ENCODE data around the gene NCBP2. TPM values are rescaled to one million over a fixed set of nuclear protein-coding genes. Genes with fewer than 3 reads are reported as not detected.

The NCBP2 gene
- polyA plus RNA-seq, 1 of the 3 experiments (the other 2 are of a cell fraction), result 128 TPM

GRCh38 chr3:196901768-196902167, 40.6 kb downstream of the NCBP2 start (continued):
- no peak for TF ChIP-seq IRF3 (IDR thresholded peaks at IDR 0.05; ENCODE audit: low read depth, low read length)
- no peak for TF ChIP-seq TAF1 (IDR thresholded peaks at IDR 0.05; ENCODE audit: borderline replicate concordance, low read depth, low read length)
- TF ChIP-seq FOSL2 (IDR thresholded peaks at IDR 0.05; ENCODE audit: borderline replicate concordance, low read depth), result no peak
- no peak for TF ChIP-seq NFIC (IDR thresholded peaks at IDR 0.05; ENCODE audit: borderline replicate concordance)

GRCh38 chr3:196896229-196896628, 46.1 kb downstream of the NCBP2 start:
- Histone ChIP-seq H3K9me3 (no peaks in the 10 kb centered on the region), H3K9me2 (no peaks in the 10 kb centered on the region), H3K79me2 (ENCODE audit: insufficient read depth) (peaks cover 86% of the 10 kb centered on the region), H3K4me3 (ENCODE audit: low read depth in 2 of 2, low read length in 1 of 2) (no peak overlapping the region), H3K9ac (no peak overlapping the region), H4K20me1 (ENCODE audit: insufficient read depth) (0 out of 2 replicates have a peak, but pooled peaks cover 4% of the 10 kb centered on the region), H2AFZ (ENCODE audit: low read depth) (no peak overlapping the region), H3K4me1 (ENCODE audit: control insufficient read depth in 1 of 2, insufficient read depth in 2 of 2, low read depth in 1 of 2, low read length in 1 of 2) (no peaks in the 10 kb centered on the region), H3K27ac (ENCODE audit: low read depth in 2 of 2, low read length in 1 of 2) (no peak overlapping the region), H3F3A (replicated peaks; ENCODE audit: insufficient read depth) (no peaks in the 10 kb centered on the region), H3K27me3 (ENCODE audit: insufficient read depth) (no peaks in the 10 kb centered on the region), H3K36me3 (replicated peaks in 1 of 2; ENCODE audit: control insufficient read depth in 1 of 2, insufficient read depth in 2 of 2, low read length in 1 of 2) (peaks cover 7 to 32% of the 10 kb centered on the region in 2 experiments), H3K4me2 (no peak overlapping the region)
- CTCF ChIA-PET, result no interaction called here
- no peak for DNase-seq
- POLR2A ChIA-PET, result no interaction called here
- TF ChIP-seq SIN3A (IDR thresholded peaks at IDR 0.05; ENCODE audit: borderline replicate concordance, low read depth, low read length) (no peak), EP300 (IDR thresholded peaks at IDR 0.05; ENCODE audit: borderline replicate concordance in 1 of 2, low read depth in 1 of 2, low read length in 1 of 2) (no peak), JUND (IDR thresholded peaks at IDR 0.05) (no peak), EZH2phosphoT487 (IDR thresholded peaks at IDR 0.05; ENCODE audit: borderline replicate concordance, low read depth) (no peak), SMC3 (IDR thresholded peaks at IDR 0.05; ENCODE audit: low read depth, low read length) (no peak), POLR2AphosphoS5 (IDR thresholded peaks at IDR 0.05; ENCODE audit: low read depth, low read length) (no peak), RFX5 (IDR thresholded peaks at IDR 0.05; ENCODE audit: low read length) (no peak), ZBTB33 (IDR thresholded peaks at IDR 0.05; ENCODE audit: borderline replicate concordance, low read depth) (no peak), TAF1 (IDR thresholded peaks at IDR 0.05; ENCODE audit: borderline replicate concordance, low read depth, low read length) (no peak), CHD2 (IDR thresholded peaks at IDR 0.05; ENCODE audit: low read length, partially characterized antibody) (no peak), FOXM1 (IDR thresholded peaks at IDR 0.05; ENCODE audit: low read depth) (no peak), NRF1 (IDR thresholded peaks at IDR 0.05; ENCODE audit: low read depth, low read length) (no peak), GABPA (IDR thresholded peaks at IDR 0.05; ENCODE audit: low read depth) (no peak)
- WGBS (ENCODE audit: low lambda C conversion rate), result 95% methylated on average over 6 of the region's 6 CpGs

All from SK-N-SH (cell line).